WTC11 (cell line): Measurements from ENCODE around the gene UNKL. TPM values are rescaled to one million over a fixed set of nuclear protein-coding genes. Genes with fewer than 3 reads are reported as not detected.

Experiments
- ATAC-seq: fragments of 200-7000 bp; cut with Tn5 transposase; 2 replicates; pipeline ENCODE4 v1.10.0; 2021; ENCODE audit warnings: mild to moderate bottlenecking, moderate library complexity
- CTCF ChIA-PET: fragments of 300-600 bp; sonication (Branson Sonifier 250); formaldehyde crosslinking; loops from one replicate; lab custom pipeline; 2021; ENCODE audit warnings: antibody characterized with exemption; lab: Charles Lee
- POLR2A ChIA-PET: fragments of 350-600 bp; sonication (Branson Sonifier 250); formaldehyde crosslinking; loops from one replicate; lab custom pipeline; 2021; ENCODE audit warnings: antibody characterized with exemption; lab: Charles Lee
- DNase-seq: peaks from one replicate; pipeline ENCODE4 v3.0.0; 2021; ENCODE audit warnings: low spot score
- H3K27ac Mint-ChIP-seq: 2 replicates; pipeline ENCODE4 v1.8.0; 2021; ENCODE audit warnings: mixed read lengths
- H3K27me3 Mint-ChIP-seq: 2 replicates; pipeline ENCODE4 v1.8.0; 2021; ENCODE audit warnings: low read depth, mild to moderate bottlenecking, moderate library complexity, mixed read lengths
- H3K36me3 Mint-ChIP-seq: 2 replicates; pipeline ENCODE4 v1.8.0; 2021; ENCODE audit warnings: mixed read lengths
- H3K4me1 Mint-ChIP-seq: 2 replicates; pipeline ENCODE4 v1.8.0; 2022; ENCODE audit warnings: mixed read lengths
- H3K4me3 Mint-ChIP-seq: 2 replicates; pipeline ENCODE4 v1.8.0; 2021; ENCODE audit warnings: mild to moderate bottlenecking, moderate library complexity, mixed read lengths
- H3K9me3 Mint-ChIP-seq: 2 replicates; pipeline ENCODE4 v1.8.0; 2021; ENCODE audit warnings: mixed read lengths
- FOXP1 ChIP-seq: sonication (generic); formaldehyde crosslinking; IDR thresholded peaks from 2 replicates; pipeline ENCODE4 v1.8.0; 2022; ENCODE audit warnings: missing genetic modification reagents, mild to moderate bottlenecking, moderate library complexity, borderline replicate concordance
- IRF2 ChIP-seq: sonication (generic); formaldehyde crosslinking; IDR thresholded peaks from 2 replicates; pipeline ENCODE4 v1.8.0; 2022; ENCODE audit warnings: low read depth, missing genetic modification reagents, borderline replicate concordance
- KAT7 ChIP-seq: sonication (generic); formaldehyde crosslinking; IDR thresholded peaks from 2 replicates; pipeline ENCODE4 v1.8.1; 2023; ENCODE audit warnings: missing genetic modification reagents, mild to moderate bottlenecking, borderline replicate concordance
- NFATC4 ChIP-seq: fragments of 250-450 bp; sonication (Bioruptor Pico); IDR thresholded peaks from 2 replicates; pipeline ENCODE4 v1.9.0; 2021; ENCODE audit warnings: mild to moderate bottlenecking
- NFE2L1 ChIP-seq: sonication (generic); formaldehyde crosslinking; IDR thresholded peaks from 2 replicates; pipeline ENCODE4 v1.8.1; 2023; ENCODE audit warnings: missing genetic modification reagents
- NFYB ChIP-seq: sonication (generic); formaldehyde crosslinking; conservative IDR thresholded peaks from 2 replicates; pipeline ENCODE4 v1.8.0; 2022; ENCODE audit warnings: low read depth, missing genetic modification reagents
- OVOL2 ChIP-seq: fragments of 250-450 bp; sonication (Bioruptor Pico); IDR thresholded peaks from 2 replicates; pipeline ENCODE4 v1.9.0; 2021; ENCODE audit warnings: mild to moderate bottlenecking, borderline replicate concordance
- SOX15 ChIP-seq: fragments of 250-450 bp; sonication (Bioruptor Pico); IDR thresholded peaks from 2 replicates; pipeline ENCODE4 v1.9.0; 2021; ENCODE audit warnings: mild to moderate bottlenecking
- ZNF138 ChIP-seq: sonication (generic); formaldehyde crosslinking; conservative IDR thresholded peaks from 2 replicates; pipeline ENCODE4 v1.8.1; 2022; ENCODE audit warnings: mild to moderate bottlenecking, moderate library complexity, missing genetic modification reagents
- ZNF219 ChIP-seq: sonication (generic); formaldehyde crosslinking; IDR thresholded peaks from 2 replicates; pipeline ENCODE4 v1.8.0; 2023; ENCODE audit warnings: missing genetic modification reagents, mild to moderate bottlenecking, borderline replicate concordance
- ZNF396 ChIP-seq: fragments of 250-450 bp; sonication (Bioruptor Pico); IDR thresholded peaks from 2 replicates; pipeline ENCODE4 v1.8.0; 2021; ENCODE audit warnings: mild to moderate bottlenecking, moderate library complexity, borderline replicate concordance
- total RNA-seq: library from RNA; stranded (reverse); gene quantifications from 3 replicates; pipeline ENCODE4 v1.2.3, GENCODE V29; 2021
- TF ChIP-seq, protein P1 (sequence below): sonication (generic); formaldehyde crosslinking; IDR thresholded peaks from 2 replicates; pipeline ENCODE4 v1.8.1; 2023; ENCODE audit warnings: mild to moderate bottlenecking, moderate library complexity, missing genetic modification reagents
- TF ChIP-seq, protein P2 (sequence below): fragments of 250-450 bp; sonication (Bioruptor Pico); IDR thresholded peaks from 2 replicates; pipeline ENCODE4 v1.9.0; 2021; ENCODE audit warnings: mild to moderate bottlenecking
- TF ChIP-seq, protein P3 (sequence below): sonication (generic); formaldehyde crosslinking; IDR thresholded peaks from 2 replicates; pipeline ENCODE4 v1.8.1; 2022; ENCODE audit warnings: missing genetic modification reagents, borderline replicate concordance
- TF ChIP-seq, protein P4 (sequence below): fragments of 250-450 bp; sonication (Bioruptor Pico); IDR thresholded peaks from 2 replicates; pipeline ENCODE4 v1.9.0; 2021; ENCODE audit warnings: mild to moderate bottlenecking, borderline replicate concordance
- TF ChIP-seq, protein P5 (sequence below): fragments of 200-600 bp; IDR thresholded peaks from 2 replicates; pipeline ENCODE4 v1.8.0; 2022; ENCODE audit warnings: antibody characterized with exemption
- TF ChIP-seq, protein P6 (sequence below): sonication (generic); formaldehyde crosslinking; IDR thresholded peaks from 2 replicates; pipeline ENCODE4 v1.8.0; 2022; ENCODE audit warnings: mild to moderate bottlenecking, missing genetic modification reagents
- TF ChIP-seq, protein P7 (sequence below): sonication (generic); formaldehyde crosslinking; conservative IDR thresholded peaks from 2 replicates; pipeline ENCODE4 v1.8.1; 2023; ENCODE audit warnings: mild to moderate bottlenecking, low read depth, missing genetic modification reagents, moderate library complexity

The UNKL gene
- total RNA-seq, 1 experiment from 2014 or later, result 53.3 TPM

DNA sequence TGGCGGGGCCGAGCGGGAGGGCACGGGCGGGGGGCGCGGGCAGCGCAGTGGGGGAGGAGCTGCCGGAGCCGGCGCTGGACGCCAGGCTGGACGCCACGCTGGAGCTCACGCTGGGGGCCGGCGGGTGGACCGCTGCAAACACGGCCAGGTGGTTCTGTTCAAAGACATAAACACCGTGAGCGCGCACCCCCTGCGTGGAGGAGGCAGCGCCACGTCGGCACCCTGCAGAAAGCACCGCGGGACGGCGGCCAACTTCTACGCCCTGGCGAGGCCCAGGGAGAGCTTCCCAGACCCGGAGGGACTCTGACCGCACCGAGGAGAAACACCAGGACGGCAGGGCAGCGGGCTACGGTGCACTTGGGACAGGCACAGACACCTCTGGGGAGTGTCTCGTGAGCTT is 29.3 kb downstream of the UNKL start:
- Mint-ChIP-seq H3K4me3 (no peak overlapping the region), H3K9me3 (no peaks in the 10 kb centered on the region), H3K4me1 (peaks cover under 1% of the 10 kb centered on the region), H3K36me3 (no peaks in the 10 kb centered on the region; the same call in 1 of the 2 replicates), H3K27ac (no peak overlapping the region), H3K27me3 (no peaks in the 10 kb centered on the region)
- ChIA-PET CTCF (no interaction called here), POLR2A (no interaction called here)
- TF ChIP-seq, protein P1, sequence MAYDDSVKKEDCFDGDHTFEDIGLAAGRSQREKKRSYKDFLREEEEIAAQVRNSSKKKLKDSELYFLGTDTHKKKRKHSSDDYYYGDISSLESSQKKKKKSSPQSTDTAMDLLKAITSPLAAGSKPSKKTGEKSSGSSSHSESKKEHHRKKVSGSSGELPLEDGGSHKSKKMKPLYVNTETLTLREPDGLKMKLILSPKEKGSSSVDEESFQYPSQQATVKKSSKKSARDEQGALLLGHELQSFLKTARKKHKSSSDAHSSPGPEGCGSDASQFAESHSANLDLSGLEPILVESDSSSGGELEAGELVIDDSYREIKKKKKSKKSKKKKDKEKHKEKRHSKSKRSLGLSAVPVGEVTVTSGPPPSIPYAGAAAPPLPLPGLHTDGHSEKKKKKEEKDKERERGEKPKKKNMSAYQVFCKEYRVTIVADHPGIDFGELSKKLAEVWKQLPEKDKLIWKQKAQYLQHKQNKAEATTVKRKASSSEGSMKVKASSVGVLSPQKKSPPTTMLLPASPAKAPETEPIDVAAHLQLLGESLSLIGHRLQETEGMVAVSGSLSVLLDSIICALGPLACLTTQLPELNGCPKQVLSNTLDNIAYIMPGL (CRISPR knock-in tag), result no peak
- TF ChIP-seq, protein P2, sequence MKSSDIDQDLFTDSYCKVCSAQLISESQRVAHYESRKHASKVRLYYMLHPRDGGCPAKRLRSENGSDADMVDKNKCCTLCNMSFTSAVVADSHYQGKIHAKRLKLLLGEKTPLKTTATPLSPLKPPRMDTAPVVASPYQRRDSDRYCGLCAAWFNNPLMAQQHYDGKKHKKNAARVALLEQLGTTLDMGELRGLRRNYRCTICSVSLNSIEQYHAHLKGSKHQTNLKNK (CRISPR knock-in tag), result no peak
- TF ChIP-seq OVOL2 (CRISPR knock-in tag), result no peak
- TF ChIP-seq, protein P3, sequence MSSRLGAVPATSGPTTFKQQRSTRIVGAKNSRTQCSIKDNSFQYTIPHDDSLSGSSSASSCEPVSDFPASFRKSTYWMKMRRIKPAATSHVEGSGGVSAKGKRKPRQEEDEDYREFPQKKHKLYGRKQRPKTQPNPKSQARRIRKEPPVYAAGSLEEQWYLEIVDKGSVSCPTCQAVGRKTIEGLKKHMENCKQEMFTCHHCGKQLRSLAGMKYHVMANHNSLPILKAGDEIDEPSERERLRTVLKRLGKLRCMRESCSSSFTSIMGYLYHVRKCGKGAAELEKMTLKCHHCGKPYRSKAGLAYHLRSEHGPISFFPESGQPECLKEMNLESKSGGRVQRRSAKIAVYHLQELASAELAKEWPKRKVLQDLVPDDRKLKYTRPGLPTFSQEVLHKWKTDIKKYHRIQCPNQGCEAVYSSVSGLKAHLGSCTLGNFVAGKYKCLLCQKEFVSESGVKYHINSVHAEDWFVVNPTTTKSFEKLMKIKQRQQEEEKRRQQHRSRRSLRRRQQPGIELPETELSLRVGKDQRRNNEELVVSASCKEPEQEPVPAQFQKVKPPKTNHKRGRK (CRISPR knock-in tag), result no peak
- no peak for TF ChIP-seq ZNF138
- TF ChIP-seq, protein P4, sequence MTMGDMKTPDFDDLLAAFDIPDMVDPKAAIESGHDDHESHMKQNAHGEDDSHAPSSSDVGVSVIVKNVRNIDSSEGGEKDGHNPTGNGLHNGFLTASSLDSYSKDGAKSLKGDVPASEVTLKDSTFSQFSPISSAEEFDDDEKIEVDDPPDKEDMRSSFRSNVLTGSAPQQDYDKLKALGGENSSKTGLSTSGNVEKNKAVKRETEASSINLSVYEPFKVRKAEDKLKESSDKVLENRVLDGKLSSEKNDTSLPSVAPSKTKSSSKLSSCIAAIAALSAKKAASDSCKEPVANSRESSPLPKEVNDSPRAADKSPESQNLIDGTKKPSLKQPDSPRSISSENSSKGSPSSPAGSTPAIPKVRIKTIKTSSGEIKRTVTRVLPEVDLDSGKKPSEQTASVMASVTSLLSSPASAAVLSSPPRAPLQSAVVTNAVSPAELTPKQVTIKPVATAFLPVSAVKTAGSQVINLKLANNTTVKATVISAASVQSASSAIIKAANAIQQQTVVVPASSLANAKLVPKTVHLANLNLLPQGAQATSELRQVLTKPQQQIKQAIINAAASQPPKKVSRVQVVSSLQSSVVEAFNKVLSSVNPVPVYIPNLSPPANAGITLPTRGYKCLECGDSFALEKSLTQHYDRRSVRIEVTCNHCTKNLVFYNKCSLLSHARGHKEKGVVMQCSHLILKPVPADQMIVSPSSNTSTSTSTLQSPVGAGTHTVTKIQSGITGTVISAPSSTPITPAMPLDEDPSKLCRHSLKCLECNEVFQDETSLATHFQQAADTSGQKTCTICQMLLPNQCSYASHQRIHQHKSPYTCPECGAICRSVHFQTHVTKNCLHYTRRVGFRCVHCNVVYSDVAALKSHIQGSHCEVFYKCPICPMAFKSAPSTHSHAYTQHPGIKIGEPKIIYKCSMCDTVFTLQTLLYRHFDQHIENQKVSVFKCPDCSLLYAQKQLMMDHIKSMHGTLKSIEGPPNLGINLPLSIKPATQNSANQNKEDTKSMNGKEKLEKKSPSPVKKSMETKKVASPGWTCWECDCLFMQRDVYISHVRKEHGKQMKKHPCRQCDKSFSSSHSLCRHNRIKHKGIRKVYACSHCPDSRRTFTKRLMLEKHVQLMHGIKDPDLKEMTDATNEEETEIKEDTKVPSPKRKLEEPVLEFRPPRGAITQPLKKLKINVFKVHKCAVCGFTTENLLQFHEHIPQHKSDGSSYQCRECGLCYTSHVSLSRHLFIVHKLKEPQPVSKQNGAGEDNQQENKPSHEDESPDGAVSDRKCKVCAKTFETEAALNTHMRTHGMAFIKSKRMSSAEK (CRISPR knock-in tag), result no peak
- TF ChIP-seq KAT7 (CRISPR knock-in tag), result no peak
- no peak for TF ChIP-seq NFYB (CRISPR knock-in tag)
- no peak for TF ChIP-seq IRF2
- no peak for TF ChIP-seq FOXP1 (CRISPR knock-in tag)
- TF ChIP-seq SOX15 (CRISPR knock-in tag), result no peak
- TF ChIP-seq, protein P5, sequence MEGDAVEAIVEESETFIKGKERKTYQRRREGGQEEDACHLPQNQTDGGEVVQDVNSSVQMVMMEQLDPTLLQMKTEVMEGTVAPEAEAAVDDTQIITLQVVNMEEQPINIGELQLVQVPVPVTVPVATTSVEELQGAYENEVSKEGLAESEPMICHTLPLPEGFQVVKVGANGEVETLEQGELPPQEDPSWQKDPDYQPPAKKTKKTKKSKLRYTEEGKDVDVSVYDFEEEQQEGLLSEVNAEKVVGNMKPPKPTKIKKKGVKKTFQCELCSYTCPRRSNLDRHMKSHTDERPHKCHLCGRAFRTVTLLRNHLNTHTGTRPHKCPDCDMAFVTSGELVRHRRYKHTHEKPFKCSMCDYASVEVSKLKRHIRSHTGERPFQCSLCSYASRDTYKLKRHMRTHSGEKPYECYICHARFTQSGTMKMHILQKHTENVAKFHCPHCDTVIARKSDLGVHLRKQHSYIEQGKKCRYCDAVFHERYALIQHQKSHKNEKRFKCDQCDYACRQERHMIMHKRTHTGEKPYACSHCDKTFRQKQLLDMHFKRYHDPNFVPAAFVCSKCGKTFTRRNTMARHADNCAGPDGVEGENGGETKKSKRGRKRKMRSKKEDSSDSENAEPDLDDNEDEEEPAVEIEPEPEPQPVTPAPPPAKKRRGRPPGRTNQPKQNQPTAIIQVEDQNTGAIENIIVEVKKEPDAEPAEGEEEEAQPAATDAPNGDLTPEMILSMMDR, result no peak
- TF ChIP-seq, protein P6, sequence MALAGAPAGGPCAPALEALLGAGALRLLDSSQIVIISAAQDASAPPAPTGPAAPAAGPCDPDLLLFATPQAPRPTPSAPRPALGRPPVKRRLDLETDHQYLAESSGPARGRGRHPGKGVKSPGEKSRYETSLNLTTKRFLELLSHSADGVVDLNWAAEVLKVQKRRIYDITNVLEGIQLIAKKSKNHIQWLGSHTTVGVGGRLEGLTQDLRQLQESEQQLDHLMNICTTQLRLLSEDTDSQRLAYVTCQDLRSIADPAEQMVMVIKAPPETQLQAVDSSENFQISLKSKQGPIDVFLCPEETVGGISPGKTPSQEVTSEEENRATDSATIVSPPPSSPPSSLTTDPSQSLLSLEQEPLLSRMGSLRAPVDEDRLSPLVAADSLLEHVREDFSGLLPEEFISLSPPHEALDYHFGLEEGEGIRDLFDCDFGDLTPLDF (CRISPR knock-in tag), result no peak
- TF ChIP-seq ZNF219 (CRISPR knock-in tag), result no peak
- no peak for TF ChIP-seq ZNF396 (CRISPR knock-in tag)
- TF ChIP-seq, protein P7, sequence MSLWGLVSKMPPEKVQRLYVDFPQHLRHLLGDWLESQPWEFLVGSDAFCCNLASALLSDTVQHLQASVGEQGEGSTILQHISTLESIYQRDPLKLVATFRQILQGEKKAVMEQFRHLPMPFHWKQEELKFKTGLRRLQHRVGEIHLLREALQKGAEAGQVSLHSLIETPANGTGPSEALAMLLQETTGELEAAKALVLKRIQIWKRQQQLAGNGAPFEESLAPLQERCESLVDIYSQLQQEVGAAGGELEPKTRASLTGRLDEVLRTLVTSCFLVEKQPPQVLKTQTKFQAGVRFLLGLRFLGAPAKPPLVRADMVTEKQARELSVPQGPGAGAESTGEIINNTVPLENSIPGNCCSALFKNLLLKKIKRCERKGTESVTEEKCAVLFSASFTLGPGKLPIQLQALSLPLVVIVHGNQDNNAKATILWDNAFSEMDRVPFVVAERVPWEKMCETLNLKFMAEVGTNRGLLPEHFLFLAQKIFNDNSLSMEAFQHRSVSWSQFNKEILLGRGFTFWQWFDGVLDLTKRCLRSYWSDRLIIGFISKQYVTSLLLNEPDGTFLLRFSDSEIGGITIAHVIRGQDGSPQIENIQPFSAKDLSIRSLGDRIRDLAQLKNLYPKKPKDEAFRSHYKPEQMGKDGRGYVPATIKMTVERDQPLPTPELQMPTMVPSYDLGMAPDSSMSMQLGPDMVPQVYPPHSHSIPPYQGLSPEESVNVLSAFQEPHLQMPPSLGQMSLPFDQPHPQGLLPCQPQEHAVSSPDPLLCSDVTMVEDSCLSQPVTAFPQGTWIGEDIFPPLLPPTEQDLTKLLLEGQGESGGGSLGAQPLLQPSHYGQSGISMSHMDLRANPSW (CRISPR knock-in tag), result no peak
- TF ChIP-seq NFATC4 (CRISPR knock-in tag), result no peak
- TF ChIP-seq NFE2L1 (CRISPR knock-in tag), result no peak
- no peak for DNase-seq
- ATAC-seq, result no peak
